Lower leg skin (tissue), 4 donors: Measurements from ENCODE around the gene BANP. TPM values are rescaled to one million over a fixed set of nuclear protein-coding genes. Genes with fewer than 3 reads are reported as not detected.
"Not testable (repeated sequence)": the region's sequence is repeated elsewhere in the genome, so short reads cannot be mapped to it uniquely, and the experiment has no call there.

Experiments
- DNase-seq, 2 donors: peaks; one replicate each; pipeline ENCODE4 v3.0.0-alpha.2; 2019; ENCODE audit warnings: low spot score in 2 of 2
- H3K4me3 ChIP-seq: fragments of 200-600 bp; sonication (generic); 2 replicates; pipeline ENCODE4 v1.5.1; 2017; ENCODE audit warnings: mild to moderate bottlenecking, low read depth; ENCODE audit not compliant: poor library complexity, severe bottlenecking
- CTCF ChIP-seq, 3 donors: fragments of 450-650 bp; IDR thresholded peaks; one replicate each; pipeline ENCODE4 v1.5.1; 2016; ENCODE audit warnings: antibody characterized with exemption in 3 of 3, mild to moderate bottlenecking in 3 of 3, moderate library complexity in 2 of 3
- POLR2A ChIP-seq, 2 donors: fragments of 450-650 bp; IDR thresholded peaks; one replicate each; pipeline ENCODE4 v1.6.1; 2016 to 2017; ENCODE audit warnings: antibody characterized with exemption in 2 of 2, mild to moderate bottlenecking in 1 of 2, moderate library complexity in 1 of 2
- WGBS, 2 donors: methylation state at CpG; one replicate each; pipeline ENCODE4 v1.1.5; 2018; 5-methylcytosine and 5-hydroxymethylcytosine counted together
- intact Hi-C: fragments of 100-400 bp; cut with DNase I; formaldehyde crosslinking; loops from one replicate; pipeline ENCODE4 v1.15.0; 2023; ENCODE audit warnings: low total_unique reads
- total RNA-seq, 4 donors: library from RNA; depleted of rRNA; stranded (reverse); fragments of >200 nt; gene quantifications; one replicate each; pipeline ENCODE4 v1.1.0, GENCODE V29; 2016

The BANP gene
- total RNA-seq, 4 donors from 2014 or later = 21.6 to 28.7 (median 24.5) TPM

- no peak for TF ChIP-seq POLR2A (IDR thresholded peaks at IDR 0.05)
- TF ChIP-seq CTCF (IDR thresholded peaks at IDR 0.05) = no peak
- no peak for DNase-seq
- H3K4me3 ChIP-seq = no peak overlapping the region
- intact Hi-C loops = no loop called here
- WGBS, 2 donors = 91 to 95% methylated on average over 11 of the region's 11 CpGs
Observed at GRCh38 chr16:88016964-88017363, 65.7 kb downstream of the BANP start.

- TF ChIP-seq CTCF (IDR thresholded peaks at IDR 0.05) (no peak), POLR2A (IDR thresholded peaks at IDR 0.05) (no peak)
- intact Hi-C loops = no loop called here
- H3K4me3 ChIP-seq = no peak overlapping the region
- WGBS, 2 donors = 92 to 96% methylated on average over 17 to 19 of the region's 19 CpGs
- peak in 1 of 2 donors; percentile 76 for DNase-seq
Observed at GRCh38 chr16:88017587-88018101, 66.4 kb downstream of the BANP start.

GRCh38 chr16:88018382-88018781, 67.1 kb downstream of the BANP start:
- H3K4me3 ChIP-seq, DNase-seq, intact Hi-C loops: not testable (repeated sequence)
- 97% methylated on average over 26 of the region's 26 CpGs for WGBS, 2 donors

- WGBS, 2 donors = 70 to 72% methylated on average over 24 to 39 of the region's 59 CpGs
- H3K4me3 ChIP-seq, intact Hi-C loops, DNase-seq: not testable (repeated sequence)
Observed at GRCh38 chr16:88019041-88019820, 68.0 kb downstream of the BANP start.

GRCh38 chr16:88019821-88020515, 68.7 kb downstream of the BANP start:
- DNase-seq = no peak
- no peak overlapping the region for H3K4me3 ChIP-seq
- 59 to 60% methylated on average over 19 to 23 of the region's 23 CpGs for WGBS, 2 donors
- TF ChIP-seq POLR2A (IDR thresholded peaks at IDR 0.05) (no peak), CTCF (IDR thresholded peaks at IDR 0.05) (no peak)
- intact Hi-C loops = no loop called here

- intact Hi-C loops = no loop called here
- 82 to 83% methylated on average over 10 of the region's 10 CpGs for WGBS, 2 donors
- no peak for DNase-seq
- TF ChIP-seq CTCF (IDR thresholded peaks at IDR 0.05) = no peak
- TF ChIP-seq POLR2A (IDR thresholded peaks at IDR 0.05) = no peak
- H3K4me3 ChIP-seq = no peak overlapping the region
Observed at GRCh38 chr16:88020516-88020885, 69.3 kb downstream of the BANP start.

- WGBS, 2 donors = 75 to 84% methylated on average over 20 to 26 of the region's 26 CpGs
- intact Hi-C loops, H3K4me3 ChIP-seq: not testable (repeated sequence)
- DNase-seq = peak in 1 of 2 donors; percentile 88
Observed at GRCh38 chr16:88021041-88021970, 70.1 kb downstream of the BANP start.
